HEK293T (cell line): ENCODE results near the gene CLEC18A.
"Not testable (repeated sequence)": the region's sequence is repeated elsewhere in the genome, so short reads cannot be mapped to it uniquely, and the experiment has no call there.

ENCODE experiments used
- FOXA1 ChIP-seq: fragments of 450-650 bp; IDR thresholded peaks from 2 replicates; pipeline ENCODE4 v1.6.1; 2016; ENCODE audit warnings: mild to moderate bottlenecking
- FOXK2 ChIP-seq: fragments of 450-650 bp; IDR thresholded peaks from 2 replicates; pipeline ENCODE4 v1.6.1; 2016; ENCODE audit warnings: mild to moderate bottlenecking
- FOXM1 ChIP-seq: fragments of 450-650 bp; IDR thresholded peaks from 2 replicates; pipeline ENCODE4 v1.6.1; 2017; ENCODE audit warnings: mild to moderate bottlenecking, borderline replicate concordance
- HDGF ChIP-seq: fragments of 450-650 bp; IDR thresholded peaks from 2 replicates; pipeline ENCODE4 v1.6.1; 2017; ENCODE audit warnings: antibody characterized with exemption, borderline replicate concordance
- NFRKB ChIP-seq: fragments of 450-650 bp; IDR thresholded peaks from 2 replicates; pipeline ENCODE4 v1.6.1; 2016; ENCODE audit warnings: mild to moderate bottlenecking, moderate library complexity
- SP1 ChIP-seq: fragments of 450-650 bp; IDR thresholded peaks from 2 replicates; pipeline ENCODE4 v1.6.1; 2017
- SUZ12 ChIP-seq: fragments of 450-650 bp; IDR thresholded peaks from 2 replicates; pipeline ENCODE4 v1.6.1; 2016; ENCODE audit warnings: mild to moderate bottlenecking
- TARDBP ChIP-seq: fragments of 450-650 bp; IDR thresholded peaks from 2 replicates; pipeline ENCODE4 v1.6.1; 2016
- ZNF384 ChIP-seq: fragments of 450-650 bp; IDR thresholded peaks from 2 replicates; pipeline ENCODE4 v1.6.1; 2016

DNA sequence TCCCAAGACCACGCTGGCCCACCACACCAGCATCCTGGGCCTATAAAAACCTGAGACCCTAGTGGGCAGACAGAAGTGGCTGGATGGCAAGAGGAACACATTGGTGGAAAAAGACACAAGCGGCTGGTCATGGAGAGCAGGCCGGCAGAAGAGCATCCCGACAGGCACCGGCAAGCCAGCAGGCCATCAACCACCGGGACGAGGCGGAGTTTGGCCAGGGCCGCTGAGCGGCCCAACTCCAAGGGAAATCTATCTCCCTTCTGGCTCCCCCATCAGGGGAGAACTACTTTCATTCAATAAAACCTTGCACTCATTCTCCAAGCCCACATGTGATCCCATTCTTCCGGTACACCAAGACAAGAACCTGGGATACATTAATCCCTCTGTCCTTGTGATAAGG lies 61.8 kb downstream of the CLEC18A start:
- not testable (repeated sequence) for TF ChIP-seq SP1, FOXK2, FOXM1, FOXA1, SUZ12, HDGF, ZNF384, TARDBP, NFRKB
